Fibroblast of pulmonary artery (primary cell): ENCODE results near the gene TRIM65.
A peak's percentile ranks its signal among the peaks of the same experiment; 100 is the strongest.

Experiments
- DNase-seq: peaks from one replicate; pipeline ENCODE4 v3.0.0-alpha.2; 2010; ENCODE audit warnings: low read depth
- H3K4me3 ChIP-seq: replicated peaks from 2 replicates; pipeline ENCODE4 v1.5.1; 2011; ENCODE audit warnings: low read depth, mild to moderate bottlenecking, control low read depth, low read length, moderate library complexity
- CTCF ChIP-seq: IDR thresholded peaks from 2 replicates; pipeline ENCODE4 v1.5.1; 2011; ENCODE audit warnings: mild to moderate bottlenecking, control low read depth, low read length, inconsistent platforms; ENCODE audit errors: missing control alignments

TRIM65 gene

GRCh38 chr17:75897160-75898019, 639 bp upstream of the TRIM65 start:
- DNase-seq, result no peak
- H3K4me3 ChIP-seq, result peak overlapping the region; percentile 70

GRCh38 chr17:75895370-75896155, 1.2 kb downstream of the TRIM65 start:
- H3K4me3 ChIP-seq, result peak overlapping the region; percentile 70
- peak; percentile 35 for TF ChIP-seq CTCF
- peak; percentile 28 for DNase-seq

More at GRCh38 chr17:75897160-75898019, 639 bp upstream of the TRIM65 start:
- TF ChIP-seq CTCF, result no peak

- no peak for TF ChIP-seq CTCF
- H3K4me3 ChIP-seq, result no peak overlapping the region
- DNase-seq, result no peak
Measured at GRCh38 chr17:75894049-75894733, 2.6 kb downstream of the TRIM65 start.

GRCh38 chr17:75893305-75894048, 3.3 kb downstream of the TRIM65 start:
- no peak for TF ChIP-seq CTCF
- DNase-seq, result no peak

GRCh38 chr17:75892556-75893224, 4.1 kb downstream of the TRIM65 start:
- no peak for DNase-seq
- no peak overlapping the region for H3K4me3 ChIP-seq
- TF ChIP-seq CTCF, result no peak

More at GRCh38 chr17:75893305-75894048, 3.3 kb downstream of the TRIM65 start:
- H3K4me3 ChIP-seq, result no peak overlapping the region
